H9 (cell line): ENCODE measurements around the gene RNU6-1. TPM values are rescaled to one million over a fixed set of nuclear protein-coding genes. Genes with fewer than 3 reads are reported as not detected.

ENCODE experiments used
- DNase-seq: peaks from one replicate; pipeline ENCODE4 v3.0.0-alpha.2; 2017
- H2AFZ ChIP-seq: one replicate; pipeline ENCODE4 v1.6.1; 2013; ENCODE audit warnings: mild to moderate bottlenecking, low read length, control low read depth, moderate library complexity
- H2AK5ac ChIP-seq: 2 replicates; pipeline ENCODE4 v1.6.1; 2013; ENCODE audit warnings: low read length, control low read depth, mixed read lengths; ENCODE audit not compliant: insufficient read length
- H2BK120ac ChIP-seq: one replicate; pipeline ENCODE4 v1.6.1; 2013; ENCODE audit warnings: low read depth, mild to moderate bottlenecking, low read length, control low read depth, inconsistent platforms; ENCODE audit not compliant: poor library complexity, severe bottlenecking
- H2BK12ac ChIP-seq: 2 replicates; pipeline ENCODE4 v1.6.1; 2013; ENCODE audit warnings: low read length, control low read depth, mixed read lengths, low read depth; ENCODE audit not compliant: insufficient read length
- H2BK15ac ChIP-seq: 2 replicates; pipeline ENCODE4 v1.6.1; 2013; ENCODE audit warnings: low read depth, low read length, control low read depth
- H2BK20ac ChIP-seq: one replicate; pipeline ENCODE4 v1.6.1; 2013; ENCODE audit warnings: low read depth, mild to moderate bottlenecking, low read length, control low read depth, inconsistent platforms; ENCODE audit not compliant: poor library complexity, severe bottlenecking
- H2BK5ac ChIP-seq: 2 replicates; pipeline ENCODE4 v1.6.1; 2013; ENCODE audit warnings: low read length, control low read depth, mixed read lengths; ENCODE audit not compliant: insufficient read length
- H3K14ac ChIP-seq: 2 replicates; pipeline ENCODE4 v1.6.1; 2013; ENCODE audit warnings: low read length, control low read depth; ENCODE audit not compliant: insufficient read depth
- H3K18ac ChIP-seq: 2 replicates; pipeline ENCODE4 v1.6.1; 2013; ENCODE audit warnings: low read depth, mild to moderate bottlenecking, mixed read lengths, low read length, control low read depth; ENCODE audit not compliant: insufficient read length
- H3K23ac ChIP-seq: 2 replicates; pipeline ENCODE4 v1.6.1; 2013; ENCODE audit warnings: low read length, control low read depth, mixed read lengths, low read depth; ENCODE audit not compliant: insufficient read length
- H3K23me2 ChIP-seq: 2 replicates; pipeline ENCODE4 v1.6.1; 2013; ENCODE audit warnings: low read depth, mild to moderate bottlenecking, mixed read lengths, low read length, control low read depth; ENCODE audit not compliant: insufficient read length, poor library complexity, severe bottlenecking
- H3K27ac ChIP-seq: 2 replicates; pipeline ENCODE4 v1.5.1; 2013; ENCODE audit warnings: low read length, control low read depth, mixed read lengths, low read depth; ENCODE audit not compliant: insufficient read length
- H3K27me3 ChIP-seq: 2 replicates; pipeline ENCODE4 v1.6.1; 2013; ENCODE audit warnings: low read length, control low read depth, inconsistent platforms; ENCODE audit not compliant: insufficient read depth
- H3K4ac ChIP-seq: 2 replicates; pipeline ENCODE4 v1.6.1; 2013; ENCODE audit warnings: low read depth, mild to moderate bottlenecking, control low read depth, inconsistent platforms, low read length, moderate library complexity
- H3K4me1 ChIP-seq: 2 replicates; pipeline ENCODE4 v1.6.1; 2013; ENCODE audit warnings: low read length, control low read depth, inconsistent platforms; ENCODE audit not compliant: insufficient read depth
- H3K4me2 ChIP-seq: 2 replicates; pipeline ENCODE4 v1.6.1; 2013; ENCODE audit warnings: low read length, control low read depth, mixed read lengths; ENCODE audit not compliant: insufficient read length, insufficient read depth
- H3K56ac ChIP-seq: 2 replicates; pipeline ENCODE4 v1.6.1; 2013; ENCODE audit warnings: low read depth, mild to moderate bottlenecking, mixed read lengths, low read length, control low read depth; ENCODE audit not compliant: insufficient read length
- H3K79me1 ChIP-seq: 2 replicates; pipeline ENCODE4 v1.6.1; 2013; ENCODE audit warnings: low read depth, mild to moderate bottlenecking, moderate library complexity, low read length, control low read depth, inconsistent platforms; ENCODE audit not compliant: insufficient read depth, poor library complexity, severe bottlenecking
- H3K79me2 ChIP-seq: 2 replicates; pipeline ENCODE4 v1.6.1; 2013; ENCODE audit warnings: low read length, control low read depth, inconsistent platforms; ENCODE audit not compliant: insufficient read depth
- H3K9ac ChIP-seq: 2 replicates; pipeline ENCODE4 v1.6.1; 2013; ENCODE audit warnings: low read length, control low read depth, mixed read lengths; ENCODE audit not compliant: insufficient read length; ENCODE audit errors: extremely low read depth
- H3K9me3 ChIP-seq: one replicate; pipeline ENCODE4 v1.6.1; 2013; ENCODE audit warnings: low read depth, low read length, inconsistent platforms; ENCODE audit not compliant: control insufficient read depth
- H3T11ph ChIP-seq: one replicate; pipeline ENCODE4 v1.6.1; 2013; ENCODE audit warnings: mild to moderate bottlenecking, low read length, control low read depth, inconsistent platforms
- H4K20me1 ChIP-seq: one replicate; pipeline ENCODE4 v1.6.1; 2013; ENCODE audit not compliant: control insufficient read depth, insufficient read length, insufficient read depth
- H4K5ac ChIP-seq: 2 replicates; pipeline ENCODE4 v1.6.1; 2013; ENCODE audit warnings: low read depth, mild to moderate bottlenecking, mixed read lengths, low read length, control low read depth; ENCODE audit not compliant: insufficient read length
- H4K8ac ChIP-seq: replicated peaks from 2 replicates; pipeline ENCODE4 v1.6.1; 2013; ENCODE audit warnings: low read length, control low read depth, mixed read lengths, low read depth; ENCODE audit not compliant: insufficient read length
- H4K91ac ChIP-seq: 2 replicates; pipeline ENCODE4 v1.6.1; 2013; ENCODE audit warnings: low read depth, mild to moderate bottlenecking, moderate library complexity, mixed read lengths, low read length, control low read depth; ENCODE audit not compliant: insufficient read length
- H3K27ac Mint-ChIP-seq, 3 experiments: 2 replicates in 2 of 3; 3 replicates in 1 of 3; pipeline ENCODE4 v1.8.0; 2020 to 2021; ENCODE audit warnings: mixed read lengths in 3 of 3, mild to moderate bottlenecking in 1 of 3, moderate library complexity in 1 of 3
- H3K27me3 Mint-ChIP-seq: 2 replicates; pipeline ENCODE4 v1.8.0; 2021; ENCODE audit warnings: low read depth, mild to moderate bottlenecking, moderate library complexity, mixed read lengths
- H3K36me3 Mint-ChIP-seq, 3 experiments: 2 replicates in 2 of 3; 3 replicates in 1 of 3; pipeline ENCODE4 v1.8.0; 2020 to 2021; ENCODE audit warnings: low read depth in 3 of 3, mixed read lengths in 3 of 3; ENCODE audit not compliant: insufficient read depth in 1 of 3
- H3K4me1 Mint-ChIP-seq, 2 experiments: 2 replicates each; pipeline ENCODE4 v1.8.0; 2020; ENCODE audit warnings: mixed read lengths in 2 of 2
- H3K4me3 Mint-ChIP-seq, 2 experiments: 2 replicates in 1 of 2; 3 replicates in 1 of 2; pipeline ENCODE4 v1.8.0; 2020 to 2021; ENCODE audit warnings: mild to moderate bottlenecking in 2 of 2, mixed read lengths in 2 of 2, moderate library complexity in 1 of 2
- H3K9me3 Mint-ChIP-seq, 2 experiments: 2 replicates in 1 of 2; 3 replicates in 1 of 2; pipeline ENCODE4 v1.8.0; 2020; ENCODE audit warnings: mild to moderate bottlenecking in 2 of 2, mixed read lengths in 2 of 2, moderate library complexity in 1 of 2
- WGBS: extraction: QIAGEN DNeasy Blood & Tissue Kit; methylation state at CpG from one replicate; pipeline ENCODE4 v1.1.7; 2013; ENCODE audit warnings: missing lambda C conversion rate, low lambda C conversion rate, mixed read lengths; ENCODE audit not compliant: insufficient read length; ENCODE audit errors: extremely low coverage; 5-methylcytosine and 5-hydroxymethylcytosine counted together
- total RNA-seq: library from RNA; stranded (reverse); gene quantifications from 2 replicates; pipeline ENCODE4 v1.2.1, GENCODE V29; 2021
- TF ChIP-seq, protein P1 (sequence below): fragments of 200-600 bp; sonication (generic); conservative IDR thresholded peaks from 3 replicates; pipeline ENCODE4 v1.8.0; 2021; ENCODE audit warnings: antibody characterized with exemption, mild to moderate bottlenecking

The RNU6-1 gene
- total RNA-seq, 1 experiment from 2014 or later = not detected

- no peak overlapping the region for H3K4ac ChIP-seq
- H2BK120ac ChIP-seq = no peak overlapping the region
- H2AK5ac ChIP-seq = no peak overlapping the region
- no peaks in the 10 kb centered on the region for H3K4me1 ChIP-seq
- H3K27me3 Mint-ChIP-seq = peaks cover 75% of the 10 kb centered on the region
- H3K56ac ChIP-seq = no peak overlapping the region
- no peak overlapping the region for H3K27ac ChIP-seq
- no peak overlapping the region for H4K8ac ChIP-seq
- H2AFZ ChIP-seq = no peak overlapping the region
- no peak overlapping the region for H2BK20ac ChIP-seq
- H3K36me3 Mint-ChIP-seq = peaks cover 0 to 4% (median 0%) of the 10 kb centered on the region in 3 experiments; a peak in 3 of 7 replicates
- H3K9me3 ChIP-seq = no peaks in the 10 kb centered on the region
- no peaks in the 10 kb centered on the region for H3K79me2 ChIP-seq
- H4K91ac ChIP-seq = no peak overlapping the region
- H3K18ac ChIP-seq = no peak overlapping the region
- no peak overlapping the region for H4K5ac ChIP-seq
- no peak overlapping the region for H3K4me2 ChIP-seq
- H3K9me3 Mint-ChIP-seq = peaks cover under 1 to 2% of the 10 kb centered on the region in 2 experiments; a peak in 4 of 5 replicates
- no peaks in the 10 kb centered on the region for H3K79me1 ChIP-seq
- H3K23me2 ChIP-seq = no peaks in the 10 kb centered on the region
- no peak overlapping the region for H2BK12ac ChIP-seq
- TF ChIP-seq, protein P1, sequence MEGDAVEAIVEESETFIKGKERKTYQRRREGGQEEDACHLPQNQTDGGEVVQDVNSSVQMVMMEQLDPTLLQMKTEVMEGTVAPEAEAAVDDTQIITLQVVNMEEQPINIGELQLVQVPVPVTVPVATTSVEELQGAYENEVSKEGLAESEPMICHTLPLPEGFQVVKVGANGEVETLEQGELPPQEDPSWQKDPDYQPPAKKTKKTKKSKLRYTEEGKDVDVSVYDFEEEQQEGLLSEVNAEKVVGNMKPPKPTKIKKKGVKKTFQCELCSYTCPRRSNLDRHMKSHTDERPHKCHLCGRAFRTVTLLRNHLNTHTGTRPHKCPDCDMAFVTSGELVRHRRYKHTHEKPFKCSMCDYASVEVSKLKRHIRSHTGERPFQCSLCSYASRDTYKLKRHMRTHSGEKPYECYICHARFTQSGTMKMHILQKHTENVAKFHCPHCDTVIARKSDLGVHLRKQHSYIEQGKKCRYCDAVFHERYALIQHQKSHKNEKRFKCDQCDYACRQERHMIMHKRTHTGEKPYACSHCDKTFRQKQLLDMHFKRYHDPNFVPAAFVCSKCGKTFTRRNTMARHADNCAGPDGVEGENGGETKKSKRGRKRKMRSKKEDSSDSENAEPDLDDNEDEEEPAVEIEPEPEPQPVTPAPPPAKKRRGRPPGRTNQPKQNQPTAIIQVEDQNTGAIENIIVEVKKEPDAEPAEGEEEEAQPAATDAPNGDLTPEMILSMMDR = no peak
- no peak overlapping the region for H2BK15ac ChIP-seq
- H3K4me1 Mint-ChIP-seq = peaks cover 12 to 31% of the 10 kb centered on the region in 2 experiments
- no peak overlapping the region for H3K23ac ChIP-seq
- no CpG with 5 or more reads among the region's 3 CpGs for WGBS
- H3K14ac ChIP-seq = no peak overlapping the region
- H3K27me3 ChIP-seq = peaks cover 49% of the 10 kb centered on the region
- H4K20me1 ChIP-seq = peaks cover 3% of the 10 kb centered on the region
- no peak overlapping the region; a peak in 1 of 7 replicates for H3K27ac Mint-ChIP-seq
- H2BK5ac ChIP-seq = no peak overlapping the region
- H3K9ac ChIP-seq = no peak overlapping the region
- peak; percentile 4 for DNase-seq
- H3K4me3 Mint-ChIP-seq = no peak overlapping the region
- no peak overlapping the region for H3T11ph ChIP-seq
Measured at GRCh38 chr15:67818464-67818863, 21.4 kb downstream of the RNU6-1 start.
